GM12878 (cell line): ENCODE data around the gene ZWILCH. TPM values are rescaled to one million over a fixed set of nuclear protein-coding genes. Genes with fewer than 3 reads are reported as not detected.

Experiments
- ATAC-seq: fragments of 200-7000 bp; cut with Tn5 transposase; 3 replicates; pipeline ENCODE4 v1.9.1; 2020; ENCODE audit warnings: mild to moderate bottlenecking, moderate library complexity
- BruUV-seq: library from RNA; stranded (reverse); fragments of 400-500 nt; replicated peaks from 2 replicates; lab custom pipeline; 2021; lab: Mats Ljungman, UMichigan
- CTCF ChIA-PET: fragments of 300-600 bp; sonication (Branson Sonifier 250); formaldehyde crosslinking; extraction: SDS; loops from one replicate; lab custom pipeline; 2021; ENCODE audit warnings: inconsistent platforms; lab: Yijun Ruan, JAX
- POLR2A ChIA-PET: fragments of 350-600 bp; formaldehyde crosslinking; extraction: SDS; loops from one replicate; lab custom pipeline; 2021; ENCODE audit warnings: inconsistent platforms; lab: Charles Lee
- RAD21 ChIA-PET: fragments of 300-600 bp; sonication (Branson Sonifier 250); formaldehyde crosslinking; loops from one replicate; lab custom pipeline; 2023; ENCODE audit warnings: antibody characterized with exemption; ENCODE audit not compliant: unreplicated experiment; lab: Charles Lee
- SMC1A ChIA-PET: fragments of 300-600 bp; sonication (Branson Sonifier 250); formaldehyde crosslinking; loops from one replicate; lab custom pipeline; 2023; ENCODE audit not compliant: unreplicated experiment, uncharacterized antibody; lab: Charles Lee
- DNase-seq: peaks from one replicate; pipeline ENCODE4 v3.0.0-alpha.2; 2011; ENCODE audit warnings: low read depth, low spot score
- FAIRE-seq: peaks from 3 replicates; lab custom pipeline; 2011; peaks lifted over from hg19 to GRCh38; lab: Jason Lieb, UNC
- H2AFZ ChIP-seq: 2 replicates; pipeline ENCODE4 v1.6.0; 2011; ENCODE audit warnings: low read depth, low read length, control low read depth; ENCODE audit not compliant: control insufficient read depth
- H3K27ac ChIP-seq: 2 replicates; pipeline ENCODE4 v1.5.1; 2011; ENCODE audit warnings: control low read depth; ENCODE audit not compliant: control insufficient read depth, insufficient read depth
- H3K27me3 ChIP-seq, 2 experiments: replicated peaks in 1 of 2; 2 replicates each; pipeline versions ENCODE4 v1.6.0 to v1.6.1; 2011; ENCODE audit warnings: low read length in 1 of 2; ENCODE audit not compliant: control insufficient read depth in 2 of 2, insufficient read depth in 2 of 2
- H3K36me3 ChIP-seq, 2 experiments: 2 replicates each; pipeline ENCODE4 v1.5.1; 2011; ENCODE audit warnings: low read length in 1 of 2; ENCODE audit not compliant: control insufficient read depth in 2 of 2, insufficient read depth in 2 of 2
- H3K4me1 ChIP-seq: 2 replicates; pipeline ENCODE4 v1.6.1; 2011; ENCODE audit warnings: mild to moderate bottlenecking, low read length, moderate library complexity, mixed read lengths; ENCODE audit not compliant: control insufficient read depth, insufficient read depth
- H3K4me2 ChIP-seq: 2 replicates; pipeline ENCODE4 v1.6.0; 2011; ENCODE audit warnings: control low read depth; ENCODE audit not compliant: control insufficient read depth, insufficient read depth
- H3K4me3 ChIP-seq: fragments of 200-600 bp; sonication (generic); 2 replicates; pipeline ENCODE4 v1.5.1; 2016
- H3K79me2 ChIP-seq: 2 replicates; pipeline ENCODE4 v1.6.0; 2011; ENCODE audit warnings: low read length; ENCODE audit not compliant: control insufficient read depth, insufficient read depth
- H3K9ac ChIP-seq: 2 replicates; pipeline ENCODE4 v1.8.0; 2011; ENCODE audit warnings: low read length, control low read depth, mixed read lengths; ENCODE audit not compliant: control insufficient read depth, insufficient read depth
- H3K9me3 ChIP-seq: replicated peaks from 3 replicates; pipeline ENCODE4 v1.5.1; 2011; ENCODE audit warnings: mild to moderate bottlenecking, low read length; ENCODE audit not compliant: control insufficient read depth, insufficient read depth
- H4K20me1 ChIP-seq: 2 replicates; pipeline ENCODE4 v1.6.0; 2011; ENCODE audit not compliant: control insufficient read depth, insufficient read depth
- BCL3 ChIP-seq: IDR thresholded peaks from 2 replicates; pipeline ENCODE4 v1.6.1; 2011; ENCODE audit warnings: borderline replicate concordance, low read depth, mild to moderate bottlenecking, moderate library complexity, low read length; ENCODE audit not compliant: insufficient read depth, poor library complexity, severe bottlenecking
- BRCA1 ChIP-seq: IDR thresholded peaks from 2 replicates; pipeline ENCODE4 v1.6.1; 2011; ENCODE audit warnings: low read depth, low read length, improper control_type of control experiment
- E2F8 ChIP-seq: fragments of 450-650 bp; IDR thresholded peaks from 2 replicates; pipeline ENCODE4 v1.6.1; 2018; ENCODE audit warnings: mild to moderate bottlenecking, low read depth, moderate library complexity; ENCODE audit not compliant: partially characterized antibody
- MTA3 ChIP-seq: IDR thresholded peaks from 2 replicates; pipeline ENCODE4 v1.6.1; 2012; ENCODE audit warnings: low read length, inconsistent platforms, borderline replicate concordance
- MYC ChIP-seq: IDR thresholded peaks from 2 replicates; pipeline ENCODE4 v1.6.1; 2011; ENCODE audit warnings: mild to moderate bottlenecking, low read length, moderate library complexity, inconsistent platforms; ENCODE audit not compliant: insufficient read depth, insufficient replicate concordance, insufficient read length, severe bottlenecking
- NFIC ChIP-seq: IDR thresholded peaks from 2 replicates; pipeline ENCODE4 v1.6.1; 2012; ENCODE audit warnings: low read depth, mild to moderate bottlenecking, inconsistent platforms, low read length, moderate library complexity
- NKRF ChIP-seq: fragments of 450-650 bp; conservative IDR thresholded peaks from 2 replicates; pipeline ENCODE4 v1.6.1; 2017; ENCODE audit warnings: mild to moderate bottlenecking, moderate library complexity
- SIN3A ChIP-seq: IDR thresholded peaks from 2 replicates; pipeline ENCODE4 v1.6.1; 2012; ENCODE audit warnings: low read depth, low read length, improper control_type of control experiment
- SP1 ChIP-seq: IDR thresholded peaks from one replicate; pipeline ENCODE4 v1.6.1; 2011; ENCODE audit warnings: low read depth, low read length
- WRNIP1 ChIP-seq: IDR thresholded peaks from 2 replicates; pipeline ENCODE4 v1.6.1; 2011; ENCODE audit warnings: low read depth, low read length, improper control_type of control experiment, borderline replicate concordance
- YBX1 ChIP-seq: fragments of 450-650 bp; IDR thresholded peaks from 2 replicates; pipeline ENCODE4 v1.6.1; 2016; ENCODE audit warnings: antibody characterized with exemption
- WGBS: methylation state at CpG from one replicate; pipeline ENCODE4 v1.1.6; 2016; ENCODE audit warnings: low lambda C conversion rate; ENCODE audit not compliant: insufficient replicate concordance, insufficient coverage; ENCODE audit errors: missing lambda C conversion rate; 5-methylcytosine and 5-hydroxymethylcytosine counted together
- in situ Hi-C: fragments of 300-500 bp; cut with MboI; formaldehyde crosslinking; loops from 9 replicates; pipeline ENCODE4 v1.14.3; 2018; ENCODE audit warnings: mixed read lengths
- intact Hi-C: fragments of 100-400 bp; cut with micrococcal nuclease; formaldehyde crosslinking; loops from one replicate; pipeline ENCODE4 v1.14.2; 2022; ENCODE audit not compliant: unreplicated experiment
- polyA plus RNA-seq, 11 experiments: library from polyadenylated mRNA; depleted of rRNA in 4 of 11; unstranded in 6 of 11; stranded (reverse) in 5 of 11; fragments of >200 nt; fragmentation: Nextera tagmentation in 4 of 11; fragmentation: Illumina TruSeq in 1 of 11; extraction: Ambion mirVana in 4 of 11; extraction: Trizol in 1 of 11; gene quantifications; 1 replicate in 1 of 11; 2 replicates in 10 of 11; pipeline versions ENCODE4 v1.2.1 to v1.2.3, GENCODE V29; 2011 to 2016; ENCODE audit warnings: inconsistent platforms in 2 of 11, missing spikeins in 2 of 11, low read depth in 1 of 11
- total RNA-seq, 4 experiments: library from RNA; depleted of rRNA in 3 of 4; stranded (reverse); fragments of >200 nt in 3 of 4; fragmentation: Illumina TruSeq in 1 of 4; extraction: Trizol in 1 of 4; gene quantifications; 2 replicates each; pipeline versions ENCODE4 v1.2.1 to v1.2.3, GENCODE V29; 2013 to 2021

ZWILCH gene
- total and polyA plus RNA-seq, 10 of the 15 experiments (the other 5 are each of a cell fraction or from before 2014, with no cell fraction given) = 15.6 to 73.9 (median 32.4) TPM

- TF ChIP-seq E2F8 = no peak
- no peak for TF ChIP-seq SIN3A
- TF ChIP-seq NFIC = peak; percentile 34; the same call in 1 of the 2 replicates
Observed at GRCh38 chr15:66456211-66456610, 48.9 kb upstream of the ZWILCH start (continued).

GRCh38 chr15:66459818-66460615 is 45.1 kb upstream of the ZWILCH start:
- SMC1A ChIA-PET = interaction anchor here (0.7 to 2.3 kb wide), 4 partner anchors 10 to 44 kb away, joined by 3 to 7 read pairs (median 5); no protein-coding TSS in a partner anchor
- FAIRE-seq = peak; percentile 7
- H3K4me2 ChIP-seq = no peak overlapping the region
- TF ChIP-seq SP1 (no peak), MTA3 (no peak), NKRF (no peak), BCL3 (no peak), WRNIP1 (no peak), BRCA1 (no peak), YBX1 (no peak), MYC (no peak)

More at GRCh38 chr15:66459818-66460615, 45.1 kb upstream of the ZWILCH start:
- Histone ChIP-seq H3K27ac (no peak overlapping the region), H3K4me3 (no peak overlapping the region), H3K27me3 (no peaks in the 10 kb centered on the region), H4K20me1 (no peaks in the 10 kb centered on the region), H3K4me1 (no peaks in the 10 kb centered on the region), H3K79me2 (no peaks in the 10 kb centered on the region), H3K9me3 (no peaks in the 10 kb centered on the region), H3K9ac (no peak overlapping the region), H2AFZ (no peak overlapping the region), H3K36me3 (peaks cover 0 to 28% of the 10 kb centered on the region in 2 experiments)
- in situ Hi-C loops (no loop called here), intact Hi-C loops (no loop called here)
- 51% methylated on average over 3 of the region's 3 CpGs for WGBS
- no peak for ATAC-seq
- ChIA-PET CTCF (interaction anchor here (1.0 to 1.9 kb wide), 2 partner anchors 32 to 38 kb away, joined by 5 read pairs; partner anchors contain the start of gene SNAPC5), RAD21 (interaction anchor here (0.7 to 1.3 kb wide), 2 partner anchors 14 to 32 kb away, joined by 3 to 5 read pairs; no protein-coding TSS in a partner anchor), POLR2A (interaction anchor here (0.5 to 0.7 kb wide), 2 partner anchors 12 to 24 kb away, joined by 3 read pairs; no protein-coding TSS in a partner anchor)
- TSS peak; percentile 16 for BruUV-seq
- no peak for DNase-seq
